ENCODE results near the gene PIP4P1.

- no peak for TF ChIP-seq JUN (IDR thresholded peaks at IDR 0.05; ENCODE audit: low read depth, low read length)
- no peak for TF ChIP-seq TAF1 (IDR thresholded peaks at IDR 0.05; ENCODE audit: low read depth, low read length)
- TF ChIP-seq POLR2AphosphoS5 (IDR thresholded peaks at IDR 0.05; ENCODE audit: low read depth, low read length), result no peak
- no peak for TF ChIP-seq GABPA (IDR thresholded peaks at IDR 0.05; ENCODE audit: borderline replicate concordance, insufficient read depth, low read length)
- TF ChIP-seq GTF2F1 (IDR thresholded peaks at IDR 0.05; ENCODE audit: borderline replicate concordance, low read depth, low read length), result no peak
- TF ChIP-seq SRF (IDR thresholded peaks at IDR 0.05; ENCODE audit: low read depth, low read length), result no peak
- TF ChIP-seq CTCF (IDR thresholded peaks at IDR 0.05; ENCODE audit: control extremely low read depth in 1 of 3, insufficient read depth in 1 of 3, low read depth in 1 of 3, low read length in 3 of 3), result no peak
- no peak for TF ChIP-seq POLR2A (IDR thresholded peaks at IDR 0.05; ENCODE audit: control extremely low read depth in 1 of 2, low read depth in 2 of 2, low read length in 2 of 2)
Measured at GRCh38 chr14:20446889-20447288, 14.3 kb downstream of the PIP4P1 start.
